Adipose tissue (tissue), 3 donors: ENCODE measurements around the gene ITPR1. TPM values are rescaled to one million over a fixed set of nuclear protein-coding genes. Genes with fewer than 3 reads are reported as not detected.

Source experiments
- H3K27ac ChIP-seq: one replicate; pipeline ENCODE4 v1.5.1; 2013; ENCODE audit warnings: low read depth, low read length
- WGBS, 3 donors: extraction: QIAGEN DNeasy Blood & Tissue Kit; methylation state at CpG; one replicate each; pipeline ENCODE4 v1.1.7; 2013; 5-methylcytosine and 5-hydroxymethylcytosine counted together
- polyA plus RNA-seq, 3 donors: library from polyadenylated mRNA; stranded (reverse); fragments of 200-250 nt; gene quantifications; one replicate each; pipeline ENCODE4 v1.2.3, GENCODE V29; 2013
- donor health status: healthy with polysubstance abuse.
- donor health status: Bipolar disorder and iron deficiency.
- donor health status: healthy.

Gene ITPR1
- polyA plus RNA-seq, 3 donors = 3.5 to 14.2 (median 9.7) TPM

DNA sequence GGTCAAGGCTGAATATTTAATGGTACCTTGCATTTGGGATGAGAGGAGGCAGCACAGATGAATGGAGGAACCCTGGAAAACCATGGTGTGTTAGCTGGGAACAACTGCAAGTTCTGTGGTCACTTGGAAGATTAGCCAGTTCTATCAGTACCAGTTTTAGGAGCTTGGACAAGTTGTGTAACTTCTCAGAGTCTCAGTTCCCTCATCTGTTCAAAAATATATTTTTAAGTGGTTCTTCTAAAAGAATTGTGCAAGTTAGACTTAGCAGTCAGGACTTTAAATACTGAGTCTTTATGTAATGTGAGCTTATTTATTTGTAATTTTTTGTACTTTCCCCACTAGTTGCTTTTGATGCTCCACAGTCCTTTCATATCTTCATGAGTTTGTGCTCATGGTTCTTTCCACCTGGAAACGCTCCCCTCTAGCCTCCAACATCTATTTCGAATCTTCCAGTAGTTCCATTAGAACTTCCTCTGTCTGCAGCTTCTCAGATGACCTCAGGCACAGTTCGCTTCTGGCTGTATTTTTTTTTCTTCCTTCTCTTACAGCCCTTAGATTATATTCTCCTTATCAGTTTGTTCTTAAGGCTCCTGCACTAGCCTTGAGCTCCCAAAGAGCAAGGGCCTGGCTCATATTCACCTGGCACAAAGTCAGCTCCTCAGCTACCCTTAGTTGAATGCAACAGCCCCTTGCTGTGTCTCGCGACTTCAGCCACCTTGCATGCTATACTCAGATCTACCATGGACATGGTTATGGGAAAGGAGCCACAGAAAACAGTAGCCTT is 27.1 kb downstream of the ITPR1 start:
- WGBS, 3 donors = 45 to 62% (median 60%) methylated on average over 5 of the region's 5 CpGs
- no peak overlapping the region for H3K27ac ChIP-seq

DNA sequence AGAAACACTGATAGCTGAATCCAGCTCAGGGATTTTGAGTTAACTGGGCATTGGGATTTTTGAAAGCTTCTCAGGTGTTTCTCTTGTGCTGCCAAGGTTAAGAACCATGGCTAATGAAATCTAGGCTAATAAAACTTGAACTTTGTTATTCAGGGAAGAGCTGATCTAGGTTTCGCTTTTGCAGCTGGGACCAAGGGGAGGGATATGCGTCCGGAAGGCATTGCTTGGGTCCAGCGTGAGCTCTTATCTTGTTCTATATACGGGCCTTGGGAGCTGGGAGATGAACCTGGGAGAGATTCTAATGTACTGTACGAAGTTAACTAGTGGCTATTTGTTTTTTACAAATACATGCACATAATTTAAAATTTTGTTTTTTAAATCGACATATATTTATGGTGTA is 29.8 kb downstream of the ITPR1 start:
- H3K27ac ChIP-seq = no peak overlapping the region
- 86 to 95% (median 88%) methylated on average over 7 of the region's 7 CpGs for WGBS, 3 donors

DNA sequence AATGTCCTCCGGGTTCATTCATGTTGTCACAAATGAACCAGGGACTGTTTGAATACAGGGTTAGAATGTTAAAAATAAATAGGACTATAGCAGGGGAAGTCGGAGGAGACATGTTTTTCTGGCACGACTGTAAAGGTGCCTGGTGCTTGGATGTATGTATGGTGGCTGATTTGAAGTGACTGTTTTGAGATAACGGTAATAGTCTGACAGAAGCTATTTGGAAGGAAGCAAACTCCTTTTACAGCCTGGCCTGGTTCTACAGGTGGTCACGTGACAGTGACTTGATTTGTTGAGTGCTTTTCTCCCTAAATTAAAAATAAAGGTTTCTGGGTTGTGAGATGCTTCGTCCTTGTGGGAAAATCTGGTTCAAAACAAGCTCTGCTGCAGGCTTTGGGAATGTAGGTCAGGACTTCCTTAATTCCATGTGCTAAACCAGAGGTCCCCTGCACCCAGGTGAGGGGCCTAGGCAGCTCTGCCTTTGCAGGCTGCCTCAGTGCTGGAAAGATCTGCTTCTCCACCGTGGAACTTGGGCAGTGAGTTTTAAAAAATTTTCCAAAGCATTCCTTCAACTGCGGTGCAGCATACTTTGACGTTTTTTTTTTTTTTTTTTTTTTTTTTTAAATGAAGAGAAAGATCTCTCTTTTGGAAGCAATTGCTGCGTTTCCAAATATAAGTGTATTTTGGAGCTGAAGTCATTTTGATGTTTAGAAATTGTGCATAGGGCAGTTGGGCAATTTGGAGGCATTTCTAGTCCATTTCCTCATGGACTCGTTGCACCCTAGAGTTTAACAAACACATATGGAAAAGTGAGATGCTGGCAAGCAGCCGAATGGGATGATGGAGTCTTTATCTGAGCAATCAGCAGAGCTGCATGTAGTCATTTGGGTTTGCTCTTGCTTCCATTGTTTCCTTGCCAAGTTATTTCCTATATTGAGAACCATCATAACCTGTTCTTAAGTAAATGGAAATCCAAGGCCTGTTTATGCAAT is 30.9 kb downstream of the ITPR1 start:
- 39 to 67% (median 39%) methylated on average over 12 of the region's 12 CpGs for WGBS, 3 donors
- no peak overlapping the region for H3K27ac ChIP-seq

DNA sequence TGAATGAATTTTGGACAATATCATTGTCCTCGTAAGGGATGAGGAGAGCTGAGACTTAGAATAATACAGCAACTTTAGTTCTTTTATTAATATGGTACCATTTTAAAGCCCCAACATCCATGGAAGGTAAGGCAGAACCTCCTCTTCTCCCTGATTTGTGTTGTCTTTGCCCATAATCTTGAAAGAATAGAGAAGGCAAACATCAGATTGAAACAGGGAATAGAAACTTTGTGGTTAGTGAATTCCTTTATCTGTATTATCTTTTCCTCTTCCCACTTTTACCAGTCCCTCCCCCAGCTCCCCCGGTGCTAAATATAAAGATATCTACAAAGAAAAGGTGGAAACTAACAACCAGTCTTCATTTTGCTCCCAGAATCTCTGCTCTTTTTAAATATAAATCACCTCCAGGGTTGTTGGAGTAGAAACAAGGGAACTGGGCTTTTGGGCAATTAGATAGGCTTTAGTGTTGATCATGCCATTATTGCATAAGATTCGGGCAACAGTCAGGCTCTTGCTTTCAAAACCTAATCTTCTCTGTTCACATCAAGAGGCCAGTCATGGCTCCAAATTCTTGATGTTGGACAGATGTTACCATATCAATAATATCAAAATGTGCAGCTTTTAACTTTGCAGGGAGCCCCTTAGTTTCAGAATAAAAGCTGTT is 32.5 kb downstream of the ITPR1 start:
- WGBS, 3 donors = 54 to 78% (median 61%) methylated on average over 3 of the region's 3 CpGs
- no peak overlapping the region for H3K27ac ChIP-seq

DNA sequence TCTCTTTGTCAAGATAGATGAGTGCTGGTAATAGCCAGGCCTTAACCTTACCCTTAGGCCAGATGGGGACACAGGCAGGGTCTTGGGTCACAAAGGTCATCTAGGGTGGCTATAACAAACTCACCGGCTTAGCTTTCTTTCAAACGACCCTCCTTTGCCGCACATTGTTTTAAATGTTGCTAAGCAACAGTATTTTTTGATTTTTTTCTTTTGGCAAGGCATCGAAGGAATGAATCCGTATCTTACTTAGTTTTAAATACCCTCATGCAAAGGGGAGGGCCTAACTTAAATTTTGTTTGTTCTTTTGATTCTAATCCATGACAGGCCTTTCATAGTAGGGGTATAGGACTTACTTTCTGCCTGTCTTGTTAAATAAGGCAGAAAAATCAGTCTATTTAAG is 35.2 kb downstream of the ITPR1 start:
- 58 to 69% (median 64%) methylated on average over 5 of the region's 5 CpGs for WGBS, 3 donors
- H3K27ac ChIP-seq = no peak overlapping the region

DNA sequence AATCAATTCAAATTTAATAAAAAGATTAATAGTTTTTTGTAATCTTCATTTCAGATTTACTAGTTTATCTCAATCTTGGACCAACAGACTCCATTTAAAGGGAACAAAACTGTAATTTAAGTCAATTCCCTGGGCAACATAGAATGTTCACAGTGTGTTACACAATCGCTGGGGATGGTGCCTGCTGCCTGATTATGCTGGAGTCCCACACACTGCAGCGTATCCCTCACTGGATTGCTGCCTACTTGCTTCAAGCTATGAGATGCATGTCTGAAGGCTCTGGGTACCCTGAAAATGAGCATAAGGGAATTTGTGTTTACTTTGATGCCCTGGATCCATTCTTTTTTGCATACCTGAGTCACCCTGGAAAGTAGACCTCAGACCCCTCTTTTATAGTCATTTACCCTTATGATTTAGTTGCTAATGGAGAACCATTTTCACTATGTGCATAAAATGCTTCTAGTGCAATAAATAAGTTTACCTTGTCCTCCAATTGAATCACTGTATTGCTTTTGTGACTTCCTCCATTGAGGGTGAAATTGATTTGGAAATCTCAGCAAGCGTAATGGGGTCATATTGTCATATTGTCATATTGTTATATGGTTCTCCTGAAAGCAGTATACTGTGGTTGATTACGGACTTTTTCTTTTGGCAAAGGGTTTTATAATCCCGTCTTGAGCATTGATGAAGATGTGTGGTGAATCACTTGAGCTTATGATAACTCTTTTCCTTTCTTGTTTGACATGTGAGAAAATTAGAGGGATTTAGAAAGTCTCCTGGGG is 35.9 kb downstream of the ITPR1 start:
- 66 to 83% (median 68%) methylated on average over 5 of the region's 5 CpGs for WGBS, 3 donors
- H3K27ac ChIP-seq = no peak overlapping the region

DNA sequence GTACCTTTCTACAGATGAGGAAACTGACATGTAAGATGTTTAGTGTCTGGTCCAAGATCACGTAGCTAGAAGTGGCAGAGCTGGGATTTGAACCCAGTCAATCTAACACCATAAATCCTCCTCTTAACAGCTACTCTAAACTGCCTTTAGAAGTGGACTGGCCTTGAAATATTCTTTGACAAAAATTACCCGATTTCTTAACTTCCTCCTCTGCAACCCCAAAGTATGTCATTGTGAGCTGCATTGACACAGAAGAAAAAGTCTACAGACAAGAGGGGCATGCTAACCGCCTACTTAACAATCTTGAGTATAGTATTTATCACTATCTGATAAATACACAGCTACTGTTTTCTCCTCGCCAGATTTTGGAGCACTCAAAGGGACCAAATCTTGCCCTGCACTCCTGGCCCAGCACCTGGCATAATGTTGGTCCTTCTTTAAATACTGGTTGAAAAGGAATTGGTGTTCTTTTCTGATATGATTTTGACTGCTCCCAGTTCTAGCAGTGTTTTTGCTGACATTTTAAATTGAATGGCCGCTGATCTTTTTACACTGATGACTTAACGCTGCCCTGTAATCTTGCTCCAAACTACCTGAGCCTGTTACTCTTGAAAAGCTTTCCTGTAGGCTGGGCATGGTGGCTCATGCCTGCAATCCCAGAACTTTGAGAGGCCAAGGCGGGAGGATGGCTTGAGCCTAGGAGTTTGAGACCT is 36.9 kb downstream of the ITPR1 start:
- WGBS, 3 donors = 74 to 87% (median 80%) methylated on average over 7 of the region's 7 CpGs
- no peak overlapping the region for H3K27ac ChIP-seq

DNA sequence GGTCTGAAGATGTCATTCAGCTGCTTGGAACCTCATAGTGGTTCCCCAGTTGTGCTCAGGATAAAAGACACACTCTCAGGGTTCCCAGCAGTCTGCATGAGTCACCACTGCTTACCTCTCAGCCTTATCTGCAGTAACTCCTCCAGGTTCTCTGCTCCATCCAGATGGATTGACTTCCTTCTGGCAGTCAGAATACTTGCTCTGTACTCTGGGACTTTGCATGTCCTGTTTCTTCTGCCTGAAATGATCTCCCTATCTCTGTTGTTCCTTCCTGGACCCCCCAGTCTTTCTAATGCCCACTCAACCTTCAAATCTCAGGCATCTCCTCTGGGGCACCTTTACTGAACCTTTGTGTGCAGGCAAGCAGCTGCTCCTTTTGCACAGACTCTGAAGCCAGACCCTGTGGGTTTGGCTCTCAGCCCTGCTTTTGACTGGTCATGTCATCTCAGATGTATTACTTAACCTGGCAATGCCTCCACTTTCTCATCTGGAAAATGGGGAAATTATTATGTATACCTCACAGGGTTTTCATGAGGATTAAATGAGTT is 38.4 kb downstream of the ITPR1 start:
- no peak overlapping the region for H3K27ac ChIP-seq

DNA sequence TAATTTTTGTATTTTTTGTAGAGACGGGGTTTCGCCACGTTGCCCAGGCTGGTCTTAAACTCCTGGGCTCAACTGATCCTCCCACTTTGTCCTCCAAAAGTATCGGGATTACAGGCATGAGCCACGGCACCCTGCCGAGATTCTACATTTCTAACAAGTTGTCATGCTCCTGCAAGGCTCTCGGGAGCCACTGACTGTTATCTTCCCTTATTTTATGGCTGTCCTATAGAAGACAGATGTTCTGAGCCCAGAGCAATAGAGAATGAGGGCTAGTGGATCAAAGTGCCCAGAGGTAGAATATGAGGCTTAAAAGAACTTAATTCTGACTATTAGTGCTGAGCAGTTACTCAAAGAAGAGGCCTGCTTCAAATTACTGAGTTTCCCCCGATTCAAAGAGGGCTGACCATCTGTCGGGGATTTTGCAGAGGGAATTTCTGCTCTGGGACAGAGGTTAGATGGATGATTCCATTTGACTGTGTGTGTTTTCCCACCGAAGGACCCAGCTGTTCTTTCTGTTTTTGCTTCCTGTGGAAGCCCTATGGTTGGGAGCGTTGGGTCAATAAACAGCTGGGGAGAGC is 39.5 kb downstream of the ITPR1 start:
- 67 to 73% (median 70%) methylated on average over 11 of the region's 11 CpGs for WGBS, 3 donors
- H3K27ac ChIP-seq = no peak overlapping the region

DNA sequence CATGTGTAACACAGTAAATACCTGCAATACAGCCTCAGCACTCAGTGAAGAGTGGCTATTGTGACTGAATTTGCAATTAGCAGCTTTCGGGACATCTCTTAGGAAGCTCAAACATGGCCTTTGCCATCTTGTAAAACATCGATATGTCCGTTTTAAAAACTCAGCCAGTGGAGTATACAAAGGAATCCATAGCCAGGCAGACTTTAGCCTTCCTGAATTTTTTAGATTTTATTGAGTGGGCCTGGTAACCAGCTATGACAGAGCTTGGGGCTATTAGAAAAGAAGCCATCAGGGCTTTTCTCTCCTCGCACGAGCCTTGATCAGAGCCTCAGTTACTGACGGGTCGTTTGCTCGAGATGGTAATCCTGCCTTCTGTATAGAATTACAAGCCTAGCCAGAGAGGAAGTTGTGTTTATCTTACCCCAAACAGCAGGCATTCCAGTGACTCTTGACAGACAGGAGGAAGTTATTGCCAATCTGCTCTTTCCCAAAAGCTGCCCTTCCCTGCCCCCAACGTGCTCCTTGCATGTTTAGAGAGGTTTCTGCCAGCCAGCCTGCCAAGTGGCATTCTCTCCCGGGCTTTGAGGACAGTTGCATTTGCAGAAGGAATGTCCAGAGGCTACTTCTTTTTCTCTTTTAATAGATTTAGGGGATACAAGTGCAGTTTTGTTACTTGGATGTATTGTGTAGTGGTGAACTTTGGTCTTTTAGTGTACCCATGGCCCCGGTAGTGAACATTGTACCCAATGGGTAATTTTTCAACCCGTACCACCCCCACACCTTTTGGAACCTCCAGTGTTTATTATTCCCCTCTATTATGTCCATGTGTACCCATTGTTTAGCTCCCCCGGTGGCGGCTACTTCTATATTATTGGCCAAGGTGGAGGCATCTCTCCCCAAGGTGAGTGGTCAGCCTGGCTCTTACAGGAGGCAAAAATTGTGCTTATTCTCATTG is 40.6 kb downstream of the ITPR1 start:
- no peak overlapping the region for H3K27ac ChIP-seq
- WGBS, 3 donors = 31 to 50% (median 32%) methylated on average over 14 of the region's 14 CpGs

DNA sequence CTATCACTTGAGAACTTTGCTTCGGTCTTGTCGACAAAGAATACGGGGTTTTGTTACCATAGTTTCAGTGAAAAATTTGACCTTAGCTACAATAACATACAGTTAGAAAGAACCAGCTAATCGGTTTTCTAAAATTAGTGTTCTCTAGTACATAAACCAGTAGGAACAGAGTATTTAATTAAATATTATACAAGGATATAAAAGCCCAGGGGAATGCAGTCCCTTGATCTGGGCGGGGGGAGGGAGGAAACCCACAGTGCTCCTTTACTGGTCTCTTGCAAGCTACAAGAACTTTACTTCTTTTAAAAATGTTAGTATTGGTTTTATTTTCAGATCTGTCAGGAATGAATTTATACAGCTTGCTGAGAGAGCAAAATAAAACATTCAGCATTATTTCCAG is 41.8 kb downstream of the ITPR1 start:
- no peak overlapping the region for H3K27ac ChIP-seq
- 42 to 74% (median 51%) methylated on average over 5 of the region's 5 CpGs for WGBS, 3 donors

DNA sequence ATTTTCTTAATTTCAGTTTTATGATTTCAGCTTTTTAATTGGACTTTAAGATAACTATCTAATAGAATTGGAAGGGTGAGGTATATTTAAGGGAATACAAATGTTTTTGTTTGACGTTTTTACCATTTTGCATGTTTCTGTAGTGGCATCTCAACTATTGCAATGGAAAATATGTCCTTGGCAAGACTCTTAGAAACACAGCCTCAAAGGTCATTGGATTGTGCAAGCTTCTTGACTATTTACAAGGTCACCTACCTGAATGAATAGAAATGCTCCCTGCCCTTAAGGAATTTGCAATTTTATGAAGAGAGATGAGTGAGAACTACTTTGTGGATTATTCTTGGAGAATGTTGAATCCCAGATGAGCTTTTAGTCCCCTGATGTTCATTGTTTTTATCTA is 43.1 kb downstream of the ITPR1 start:
- WGBS, 3 donors = 58 to 74% (median 73%) methylated on average over 1 of the region's 1 CpG
- no peak overlapping the region for H3K27ac ChIP-seq

DNA sequence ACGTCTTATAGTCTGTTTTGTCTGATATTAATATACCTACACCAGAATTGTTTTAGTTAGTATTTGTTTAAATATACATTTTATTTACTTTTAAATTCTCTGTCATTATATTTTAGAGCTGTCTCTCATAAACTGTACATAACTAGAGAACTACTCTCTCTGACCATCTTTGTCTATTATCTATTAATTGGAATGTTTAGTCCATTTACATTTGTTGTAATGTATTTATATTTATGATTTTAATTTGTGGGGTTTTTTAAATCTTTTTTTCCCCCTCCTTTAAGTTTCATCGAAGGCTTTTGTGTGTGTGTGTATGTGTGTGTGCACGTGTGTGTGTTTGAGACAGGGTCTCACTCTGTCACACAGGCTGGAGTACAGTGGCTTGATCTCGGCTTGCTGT is 47.1 kb downstream of the ITPR1 start:
- WGBS, 3 donors = 96 to 100% (median 99%) methylated on average over 4 of the region's 4 CpGs

DNA sequence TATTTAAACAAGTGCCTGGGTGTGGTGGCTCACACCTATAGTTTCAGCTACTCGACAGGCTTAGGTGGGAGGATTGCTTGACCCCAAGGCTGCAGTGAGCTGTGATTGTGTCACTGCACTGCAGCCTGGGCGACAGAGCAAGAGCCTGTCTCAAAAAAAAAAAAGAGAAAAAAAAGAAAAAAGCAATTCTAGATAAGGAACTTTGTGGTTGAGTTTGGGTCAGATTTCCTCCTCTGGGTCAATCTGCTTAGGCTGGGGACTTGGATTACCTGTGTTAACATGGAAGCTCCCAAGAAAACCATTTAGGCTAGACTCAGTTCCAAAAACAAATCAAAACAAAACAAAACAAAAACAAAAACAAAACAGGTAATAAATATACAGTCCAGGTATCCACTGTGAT is 50.0 kb downstream of the ITPR1 start:
- H3K27ac ChIP-seq = no peak overlapping the region
- WGBS, 3 donors = 48 to 79% (median 59%) methylated on average over 2 of the region's 2 CpGs

More for the DNA sequence above, 47.1 kb downstream of the ITPR1 start:
- H3K27ac ChIP-seq = no peak overlapping the region

DNA sequence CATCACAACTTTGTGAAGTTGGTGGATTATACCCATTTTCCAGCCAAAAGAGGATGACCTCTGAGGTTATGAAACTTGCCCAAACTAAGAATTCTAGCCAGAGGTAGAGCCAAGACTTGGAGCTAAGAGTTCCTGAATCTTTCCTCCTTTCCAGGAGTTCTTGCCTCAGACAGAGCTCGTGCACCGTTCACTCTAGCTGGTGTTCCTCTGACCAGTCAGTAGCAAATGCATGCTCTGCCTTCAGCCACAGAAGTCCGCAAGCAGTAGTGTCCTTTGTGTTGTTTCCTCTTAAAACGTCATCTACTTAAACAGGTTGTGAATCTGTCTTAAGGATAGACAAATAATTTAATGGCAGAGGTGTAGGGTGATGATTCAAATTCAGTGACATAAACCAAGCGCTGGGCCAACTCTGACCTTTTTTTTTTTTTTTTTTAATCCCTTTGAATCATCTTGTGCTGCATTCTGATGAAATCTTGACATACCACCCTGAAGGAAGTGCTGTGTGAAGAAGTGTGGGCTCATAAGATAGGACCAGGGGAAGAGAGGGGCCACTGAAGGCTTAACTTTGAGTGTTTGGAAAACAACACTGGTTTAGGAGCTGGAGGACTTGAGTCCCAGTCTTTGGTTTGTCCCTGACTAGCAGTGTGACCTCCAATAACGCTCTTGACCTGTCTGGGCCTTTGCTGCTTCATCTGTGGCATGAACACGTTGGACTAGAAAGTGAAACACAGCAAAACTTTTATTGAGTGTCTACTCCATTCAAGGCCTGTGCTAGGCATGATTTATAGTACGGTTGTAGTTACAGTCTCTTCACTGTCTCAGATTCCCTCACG is 53.4 kb downstream of the ITPR1 start:
- WGBS, 3 donors = 69 to 83% (median 74%) methylated on average over 9 of the region's 9 CpGs
- no peak overlapping the region for H3K27ac ChIP-seq
